Activated CD8-positive, alpha-beta T cell treated with anti-CD3 and anti-CD28 coated beads for 36 hours (primary cell): ENCODE data around the gene SUPT3H. TPM values are rescaled to one million over a fixed set of nuclear protein-coding genes. Genes with fewer than 3 reads are reported as not detected.

Experiments
- ATAC-seq: fragments of 200-7000 bp; cut with Tn5 transposase; one replicate; pipeline ENCODE4 v1.10.0; 2021; ENCODE audit warnings: mild to moderate bottlenecking, moderate library complexity
- CTCF ChIA-PET: fragments of 350-600 bp; sonication (Branson Sonifier 250); formaldehyde crosslinking; loops from one replicate; lab custom pipeline; 2021; ENCODE audit warnings: antibody characterized with exemption; lab: Charles Lee
- POLR2A ChIA-PET: fragments of 350-600 bp; sonication (Branson Sonifier 250); formaldehyde crosslinking; loops from one replicate; lab custom pipeline; 2021; ENCODE audit warnings: antibody characterized with exemption; lab: Charles Lee
- DNase-seq: peaks from one replicate; pipeline ENCODE4 v3.0.0-alpha.2; 2020
- H3K27ac Mint-ChIP-seq: one replicate; pipeline ENCODE4 v1.8.0; 2021; ENCODE audit warnings: mild to moderate bottlenecking, mixed read lengths
- H3K27me3 Mint-ChIP-seq: one replicate; pipeline ENCODE4 v1.8.0; 2021; ENCODE audit warnings: mixed read lengths
- H3K36me3 Mint-ChIP-seq: one replicate; pipeline ENCODE4 v1.8.0; 2021; ENCODE audit warnings: low read depth, mixed read lengths
- H3K4me1 Mint-ChIP-seq: one replicate; pipeline ENCODE4 v1.8.0; 2021; ENCODE audit warnings: low read depth, mixed read lengths
- H3K4me3 Mint-ChIP-seq: one replicate; pipeline ENCODE4 v1.8.0; 2021; ENCODE audit warnings: mild to moderate bottlenecking, moderate library complexity, mixed read lengths
- H3K9me3 Mint-ChIP-seq: one replicate; pipeline ENCODE4 v1.8.0; 2021; ENCODE audit warnings: mixed read lengths
- intact Hi-C: fragments of 100-400 bp; cut with micrococcal nuclease; formaldehyde crosslinking; loops from one replicate; pipeline ENCODE4 v1.10.0; 2022
- total RNA-seq, 2 experiments: library from RNA; stranded (reverse); gene quantifications; one replicate each; pipeline ENCODE4 v1.2.3, GENCODE V29; 2021
- TF ChIP-seq, protein P1 (sequence below): fragments of 200-600 bp; IDR thresholded peaks from one replicate; pipeline ENCODE4 v1.8.0; 2022; ENCODE audit warnings: antibody characterized with exemption, mild to moderate bottlenecking

SUPT3H gene
- total RNA-seq, 2 experiments from 2014 or later = 20.0 to 20.2 TPM

DNA sequence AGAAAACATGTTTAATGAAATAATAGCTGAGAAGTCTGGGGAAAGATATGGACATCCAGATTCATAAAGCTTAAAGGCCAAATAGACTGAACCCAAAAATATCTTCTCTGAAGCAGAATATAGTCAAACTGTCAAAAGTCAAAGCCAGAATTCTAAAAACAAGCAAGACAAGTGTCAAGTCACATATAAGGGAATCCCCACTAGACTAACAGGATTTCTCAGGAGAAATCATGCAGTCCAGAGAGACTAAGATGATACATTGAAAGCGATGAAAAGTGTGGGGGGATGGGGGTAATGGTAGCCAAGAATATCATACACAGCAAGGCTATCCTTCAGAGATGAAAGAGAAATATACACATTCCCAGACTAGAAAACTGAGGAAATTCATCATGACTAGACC is 162.0 kb downstream of the SUPT3H start:
- Mint-ChIP-seq H3K4me1 (peaks cover 9% of the 10 kb centered on the region), H3K36me3 (peaks cover 29% of the 10 kb centered on the region), H3K4me3 (no peak overlapping the region), H3K9me3 (peaks cover 18% of the 10 kb centered on the region), H3K27me3 (no peaks in the 10 kb centered on the region), H3K27ac (no peak overlapping the region)
- intact Hi-C loops = no loop called here
- TF ChIP-seq, protein P1, sequence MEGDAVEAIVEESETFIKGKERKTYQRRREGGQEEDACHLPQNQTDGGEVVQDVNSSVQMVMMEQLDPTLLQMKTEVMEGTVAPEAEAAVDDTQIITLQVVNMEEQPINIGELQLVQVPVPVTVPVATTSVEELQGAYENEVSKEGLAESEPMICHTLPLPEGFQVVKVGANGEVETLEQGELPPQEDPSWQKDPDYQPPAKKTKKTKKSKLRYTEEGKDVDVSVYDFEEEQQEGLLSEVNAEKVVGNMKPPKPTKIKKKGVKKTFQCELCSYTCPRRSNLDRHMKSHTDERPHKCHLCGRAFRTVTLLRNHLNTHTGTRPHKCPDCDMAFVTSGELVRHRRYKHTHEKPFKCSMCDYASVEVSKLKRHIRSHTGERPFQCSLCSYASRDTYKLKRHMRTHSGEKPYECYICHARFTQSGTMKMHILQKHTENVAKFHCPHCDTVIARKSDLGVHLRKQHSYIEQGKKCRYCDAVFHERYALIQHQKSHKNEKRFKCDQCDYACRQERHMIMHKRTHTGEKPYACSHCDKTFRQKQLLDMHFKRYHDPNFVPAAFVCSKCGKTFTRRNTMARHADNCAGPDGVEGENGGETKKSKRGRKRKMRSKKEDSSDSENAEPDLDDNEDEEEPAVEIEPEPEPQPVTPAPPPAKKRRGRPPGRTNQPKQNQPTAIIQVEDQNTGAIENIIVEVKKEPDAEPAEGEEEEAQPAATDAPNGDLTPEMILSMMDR = no peak
- ATAC-seq (no peak), DNase-seq (no peak)
- CTCF ChIA-PET = interaction anchor here (0.9 kb wide), 1 partner anchor 11 kb away, joined by 3 read pairs; no protein-coding TSS in a partner anchor
- POLR2A ChIA-PET = no interaction called here

- TF ChIP-seq, protein P1 = no peak
- Mint-ChIP-seq H3K27me3 (no peaks in the 10 kb centered on the region), H3K4me3 (no peak overlapping the region), H3K4me1 (peaks cover 23% of the 10 kb centered on the region), H3K9me3 (peaks cover 26% of the 10 kb centered on the region), H3K36me3 (peaks cover 31% of the 10 kb centered on the region), H3K27ac (no peak overlapping the region)
- ATAC-seq (peak; percentile 72), DNase-seq (no peak)
- ChIA-PET CTCF (no interaction called here), POLR2A (interaction anchor here (0.6 kb wide), 1 partner anchor 494 kb away, joined by 3 read pairs; no protein-coding TSS in a partner anchor)
- intact Hi-C loops = no loop called here
These were observed 164.8 kb downstream of the SUPT3H start for GRCh38 chr6:45212976-45213375.

GRCh38 chr6:45209762-45210161 is 168.0 kb downstream of the SUPT3H start:
- H3K9me3 Mint-ChIP-seq = peaks cover 14% of the 10 kb centered on the region
- DNase-seq = no peak
- intact Hi-C loops = no loop called here
- ATAC-seq = peak; percentile 59
- TF ChIP-seq, protein P1 = no peak
- H3K36me3 Mint-ChIP-seq = peaks cover 26% of the 10 kb centered on the region
- ChIA-PET CTCF (no interaction called here), POLR2A (no interaction called here)
- peaks cover 36% of the 10 kb centered on the region for H3K4me1 Mint-ChIP-seq
- no peak overlapping the region for H3K4me3 Mint-ChIP-seq
- no peaks in the 10 kb centered on the region for H3K27me3 Mint-ChIP-seq
- H3K27ac Mint-ChIP-seq = no peak overlapping the region

- TF ChIP-seq, protein P1 = no peak
- Mint-ChIP-seq H3K4me3 (no peak overlapping the region), H3K9me3 (peaks cover 12% of the 10 kb centered on the region), H3K27ac (peak overlapping the region; percentile 6), H3K4me1 (peaks cover 27% of the 10 kb centered on the region), H3K36me3 (peaks cover 22% of the 10 kb centered on the region), H3K27me3 (no peaks in the 10 kb centered on the region)
- CTCF ChIA-PET = interaction anchor here (1.5 kb wide), 1 partner anchor 90 kb away, joined by 3 read pairs; no protein-coding TSS in a partner anchor
- POLR2A ChIA-PET = no interaction called here
- intact Hi-C loops = no loop called here
- peak; percentile 55 for ATAC-seq
- DNase-seq = no peak
These were observed 170.8 kb downstream of the SUPT3H start for GRCh38 chr6:45206793-45207492.

DNA sequence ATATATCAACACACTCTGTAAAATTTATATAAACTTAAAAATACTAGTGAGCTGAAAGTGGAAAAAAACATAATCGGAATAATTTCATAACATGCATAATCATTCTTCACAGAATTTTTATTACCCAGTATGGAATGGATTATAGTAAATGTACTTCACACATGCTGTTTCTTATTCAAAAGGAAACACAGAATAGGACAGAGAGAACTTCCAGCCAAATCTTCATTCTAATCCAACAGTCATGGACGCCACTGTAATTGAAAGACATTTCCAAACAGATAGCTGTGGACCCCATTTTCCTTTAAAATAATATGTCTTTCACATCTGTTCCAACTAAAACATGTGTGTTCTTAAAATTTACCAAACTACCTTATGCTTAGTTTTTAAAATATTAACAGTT is 176.2 kb downstream of the SUPT3H start:
- ATAC-seq (no peak), DNase-seq (no peak)
- TF ChIP-seq, protein P1 = no peak
- H3K4me3 Mint-ChIP-seq = no peak overlapping the region
- H3K36me3 Mint-ChIP-seq = peaks cover 2% of the 10 kb centered on the region
- intact Hi-C loops = no loop called here
- CTCF ChIA-PET = no interaction called here
- no peak overlapping the region for H3K27ac Mint-ChIP-seq
- no peaks in the 10 kb centered on the region for H3K27me3 Mint-ChIP-seq
- peaks cover 14% of the 10 kb centered on the region for H3K4me1 Mint-ChIP-seq
- H3K9me3 Mint-ChIP-seq = no peaks in the 10 kb centered on the region
- POLR2A ChIA-PET = no interaction called here
